HepG2 (cell line): ENCODE results near the gene EPB41L2. TPM values are rescaled to one million over a fixed set of nuclear protein-coding genes. Genes with fewer than 3 reads are reported as not detected.

Experiments used
- EP300 ChIP-seq, 3 experiments: sonication (generic) in 1 of 3; formaldehyde crosslinking in 1 of 3; IDR thresholded peaks; 2 replicates each; pipeline versions ENCODE4 v1.5.1 to v1.6.1; 2011 to 2020; ENCODE audit warnings: low read depth in 2 of 3, low read length in 2 of 3, borderline replicate concordance in 1 of 3, improper control_type of control experiment in 1 of 3, mild to moderate bottlenecking in 1 of 3, missing genetic modification reagents in 1 of 3, moderate library complexity in 1 of 3
- HCFC1 ChIP-seq: fragments of 150-350 bp; IDR thresholded peaks from 2 replicates; pipeline ENCODE4 v1.6.1; 2014; ENCODE audit warnings: low read depth, low read length
- HNF4G ChIP-seq, 2 experiments: sonication (generic) in 1 of 2; formaldehyde crosslinking in 1 of 2; IDR thresholded peaks; 2 replicates each; pipeline versions ENCODE4 v1.4.0 to v1.6.1; 2011 to 2020; ENCODE audit warnings: borderline replicate concordance in 2 of 2, low read depth in 2 of 2, mild to moderate bottlenecking in 2 of 2, low read length in 1 of 2, missing genetic modification reagents in 1 of 2, moderate library complexity in 1 of 2
- IKZF1 ChIP-seq: fragments of 450-650 bp; IDR thresholded peaks from 2 replicates; pipeline ENCODE4 v1.7.1; 2016
- MIER3 ChIP-seq: IDR thresholded peaks from 2 replicates; pipeline ENCODE4 v1.6.1; 2016; ENCODE audit warnings: missing compliant biosample characterization, borderline replicate concordance
- RBAK ChIP-seq: sonication (generic); formaldehyde crosslinking; IDR thresholded peaks from 2 replicates; pipeline ENCODE4 v1.5.1; 2020; ENCODE audit warnings: mild to moderate bottlenecking, missing genetic modification reagents
- RFXAP ChIP-seq: sonication (generic); formaldehyde crosslinking; IDR thresholded peaks from 2 replicates; pipeline ENCODE4 v1.4.0; 2020; ENCODE audit warnings: missing genetic modification reagents, borderline replicate concordance
- RORA ChIP-seq: sonication (generic); formaldehyde crosslinking; IDR thresholded peaks from 2 replicates; pipeline ENCODE4 v1.5.0; 2020; ENCODE audit warnings: mild to moderate bottlenecking, missing genetic modification reagents, moderate library complexity
- SALL2 ChIP-seq: sonication (generic); formaldehyde crosslinking; IDR thresholded peaks from 2 replicates; pipeline ENCODE4 v1.8.1; 2023; ENCODE audit warnings: mild to moderate bottlenecking, missing genetic modification reagents, inconsistent platforms
- SIX4 ChIP-seq: sonication (generic); formaldehyde crosslinking; IDR thresholded peaks from 2 replicates; pipeline ENCODE4 v1.4.0; 2020; ENCODE audit warnings: missing genetic modification reagents
- TARDBP ChIP-seq: sonication (generic); formaldehyde crosslinking; IDR thresholded peaks from 2 replicates; pipeline ENCODE4 v1.8.0; 2022; ENCODE audit warnings: mild to moderate bottlenecking, missing genetic modification reagents
- TP53 ChIP-seq: sonication (generic); formaldehyde crosslinking; conservative IDR thresholded peaks from 2 replicates; pipeline ENCODE4 v1.4.0; 2020; ENCODE audit warnings: missing genetic modification reagents
- WIZ ChIP-seq: sonication (generic); formaldehyde crosslinking; IDR thresholded peaks from 2 replicates; pipeline ENCODE4 v1.5.1; 2020; ENCODE audit warnings: mild to moderate bottlenecking, missing genetic modification reagents
- ZFP36L2 ChIP-seq: sonication (generic); formaldehyde crosslinking; IDR thresholded peaks from 2 replicates; pipeline ENCODE4 v1.4.0; 2020; ENCODE audit warnings: missing genetic modification reagents
- ZFP62 ChIP-seq: sonication (generic); formaldehyde crosslinking; IDR thresholded peaks from 2 replicates; pipeline ENCODE4 v1.4.0; 2020; ENCODE audit warnings: missing genetic modification reagents
- ZNF234 ChIP-seq: sonication (generic); formaldehyde crosslinking; conservative IDR thresholded peaks from 2 replicates; pipeline ENCODE4 v1.5.1; 2020; ENCODE audit warnings: mild to moderate bottlenecking, missing genetic modification reagents
- ZNF282 ChIP-seq: fragments of 450-650 bp; IDR thresholded peaks from 2 replicates; pipeline ENCODE4 v1.6.1; 2018; ENCODE audit not compliant: partially characterized antibody
- ZNF296 ChIP-seq: sonication (generic); formaldehyde crosslinking; conservative IDR thresholded peaks from 2 replicates; pipeline ENCODE4 v1.5.0; 2020; ENCODE audit warnings: mild to moderate bottlenecking, missing genetic modification reagents
- ZNF317 ChIP-seq: sonication (generic); formaldehyde crosslinking; IDR thresholded peaks from 2 replicates; pipeline ENCODE4 v1.5.0; 2020; ENCODE audit warnings: mild to moderate bottlenecking, missing genetic modification reagents
- ZNF883 ChIP-seq: sonication (generic); formaldehyde crosslinking; IDR thresholded peaks from 2 replicates; pipeline ENCODE4 v1.5.1; 2020; ENCODE audit warnings: mild to moderate bottlenecking, missing genetic modification reagents; ENCODE audit errors: not compliant biosample characterization
- polyA plus RNA-seq, 8 experiments: library from polyadenylated mRNA; depleted of rRNA in 3 of 8; stranded (reverse) in 7 of 8; unstranded in 1 of 8; fragments of >200 nt; fragmentation: Illumina TruSeq in 4 of 8; extraction: Trizol in 4 of 8; gene quantifications; 2 replicates each; pipeline versions ENCODE4 v1.2.1 to v1.2.3, GENCODE V29; 2011 to 2016; ENCODE audit warnings: low read depth in 4 of 8, missing spikeins in 1 of 8, mixed read lengths in 1 of 8; ENCODE audit not compliant: insufficient read depth in 1 of 8
- total RNA-seq, 5 experiments: library from RNA; depleted of rRNA; stranded (reverse); fragments of >200 nt; fragmentation: Illumina TruSeq; extraction: Trizol; gene quantifications; 2 replicates each; pipeline ENCODE4 v1.2.3, GENCODE V29; 2016; ENCODE audit warnings: low read depth in 1 of 5
- TF ChIP-seq, protein P1 (sequence below): sonication (generic); formaldehyde crosslinking; IDR thresholded peaks from 2 replicates; pipeline ENCODE4 v1.4.0; 2020; ENCODE audit warnings: mild to moderate bottlenecking, missing genetic modification reagents, borderline replicate concordance
- TF ChIP-seq, protein P2 (sequence below): sonication (generic); formaldehyde crosslinking; IDR thresholded peaks from 2 replicates; pipeline ENCODE4 v1.5.1; 2020; ENCODE audit warnings: mild to moderate bottlenecking, moderate library complexity, missing genetic modification reagents
- TF ChIP-seq, protein P3 (sequence below): IDR thresholded peaks from 2 replicates; pipeline ENCODE4 v1.6.1; 2016

The EPB41L2 gene
- total and polyA plus RNA-seq, 2 of the 13 experiments (the other 11 are each of a cell fraction or from before 2014, with no cell fraction given) = 41.7 to 56.4 TPM

DNA sequence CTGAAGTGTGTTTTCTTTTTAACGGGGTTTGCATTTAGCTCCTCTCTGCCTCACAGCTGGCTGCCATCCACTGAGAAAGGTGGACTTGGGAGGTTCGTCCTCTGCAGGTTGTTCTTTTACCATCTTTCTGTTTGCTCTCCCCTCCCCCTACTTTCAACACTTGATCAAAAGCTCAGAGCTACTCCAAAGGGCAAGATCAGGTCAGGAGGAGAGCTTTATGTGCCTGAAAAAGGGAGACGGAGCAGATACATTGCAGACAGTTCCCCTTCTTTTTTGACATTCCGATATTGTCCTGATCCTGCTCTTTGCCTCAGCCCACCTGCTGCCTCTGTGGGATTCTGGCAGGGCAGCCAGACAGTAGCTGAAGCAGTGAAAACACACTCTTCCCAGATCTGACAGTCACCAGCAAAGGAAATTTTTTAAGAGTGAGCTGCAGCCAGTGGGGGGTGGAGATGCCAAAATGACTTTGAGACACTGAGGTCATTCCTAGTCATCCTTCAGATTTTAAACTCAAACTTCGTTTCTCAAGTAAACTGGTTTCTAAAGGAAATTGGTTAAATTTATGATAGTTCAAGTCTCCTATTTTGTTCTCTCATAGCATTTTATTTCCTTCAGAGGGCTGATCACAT, 209.4 kb downstream of the EPB41L2 start (continued):
- TF ChIP-seq HNF4G (IDR thresholded peaks at IDR 0.05; ENCODE audit: borderline replicate concordance, low read depth, low read length) (peak; percentile 93), HNF4G (CRISPR knock-in tag; IDR thresholded peaks at IDR 0.05; ENCODE audit: borderline replicate concordance, low read depth) (0 out of 2 replicates have a peak, but pooled peaks have one; percentile 35), RORA (CRISPR knock-in tag) (no peak), ZFP36L2 (CRISPR knock-in tag) (no peak), ZNF296 (CRISPR knock-in tag) (no peak), ZFP62 (no peak), ZNF317 (CRISPR knock-in tag) (peak; percentile 62; the same call in 1 of the 2 replicates), IKZF1 (no peak), SALL2 (CRISPR knock-in tag) (peak; percentile 14; the same call in 1 of the 2 replicates), HCFC1 (no peak), EP300 (IDR thresholded peaks at IDR 0.05; ENCODE audit: low read depth in 2 of 2, low read length in 2 of 2) (peak in 1 of 2 experiments; percentile 93; a peak in 2 of 4 replicates), EP300 (CRISPR knock-in tag; IDR thresholded peaks at IDR 0.05; ENCODE audit: borderline replicate concordance) (peak; percentile 66; the same call in 1 of the 2 replicates), TARDBP (CRISPR knock-in tag) (peak; percentile 74; the same call in 1 of the 2 replicates), ZNF282 (no peak), ZNF883 (CRISPR knock-in tag) (no peak), SIX4 (no peak), WIZ (CRISPR knock-in tag) (no peak), ZNF234 (CRISPR knock-in tag) (no peak), MIER3 (peak; percentile 71; the same call in 1 of the 2 replicates), RFXAP (CRISPR knock-in tag) (no peak; the same call in 1 of the 2 replicates), TP53 (no peak), RBAK (CRISPR knock-in tag) (peak; percentile 61; the same call in 1 of the 2 replicates)
- TF ChIP-seq, protein P1, sequence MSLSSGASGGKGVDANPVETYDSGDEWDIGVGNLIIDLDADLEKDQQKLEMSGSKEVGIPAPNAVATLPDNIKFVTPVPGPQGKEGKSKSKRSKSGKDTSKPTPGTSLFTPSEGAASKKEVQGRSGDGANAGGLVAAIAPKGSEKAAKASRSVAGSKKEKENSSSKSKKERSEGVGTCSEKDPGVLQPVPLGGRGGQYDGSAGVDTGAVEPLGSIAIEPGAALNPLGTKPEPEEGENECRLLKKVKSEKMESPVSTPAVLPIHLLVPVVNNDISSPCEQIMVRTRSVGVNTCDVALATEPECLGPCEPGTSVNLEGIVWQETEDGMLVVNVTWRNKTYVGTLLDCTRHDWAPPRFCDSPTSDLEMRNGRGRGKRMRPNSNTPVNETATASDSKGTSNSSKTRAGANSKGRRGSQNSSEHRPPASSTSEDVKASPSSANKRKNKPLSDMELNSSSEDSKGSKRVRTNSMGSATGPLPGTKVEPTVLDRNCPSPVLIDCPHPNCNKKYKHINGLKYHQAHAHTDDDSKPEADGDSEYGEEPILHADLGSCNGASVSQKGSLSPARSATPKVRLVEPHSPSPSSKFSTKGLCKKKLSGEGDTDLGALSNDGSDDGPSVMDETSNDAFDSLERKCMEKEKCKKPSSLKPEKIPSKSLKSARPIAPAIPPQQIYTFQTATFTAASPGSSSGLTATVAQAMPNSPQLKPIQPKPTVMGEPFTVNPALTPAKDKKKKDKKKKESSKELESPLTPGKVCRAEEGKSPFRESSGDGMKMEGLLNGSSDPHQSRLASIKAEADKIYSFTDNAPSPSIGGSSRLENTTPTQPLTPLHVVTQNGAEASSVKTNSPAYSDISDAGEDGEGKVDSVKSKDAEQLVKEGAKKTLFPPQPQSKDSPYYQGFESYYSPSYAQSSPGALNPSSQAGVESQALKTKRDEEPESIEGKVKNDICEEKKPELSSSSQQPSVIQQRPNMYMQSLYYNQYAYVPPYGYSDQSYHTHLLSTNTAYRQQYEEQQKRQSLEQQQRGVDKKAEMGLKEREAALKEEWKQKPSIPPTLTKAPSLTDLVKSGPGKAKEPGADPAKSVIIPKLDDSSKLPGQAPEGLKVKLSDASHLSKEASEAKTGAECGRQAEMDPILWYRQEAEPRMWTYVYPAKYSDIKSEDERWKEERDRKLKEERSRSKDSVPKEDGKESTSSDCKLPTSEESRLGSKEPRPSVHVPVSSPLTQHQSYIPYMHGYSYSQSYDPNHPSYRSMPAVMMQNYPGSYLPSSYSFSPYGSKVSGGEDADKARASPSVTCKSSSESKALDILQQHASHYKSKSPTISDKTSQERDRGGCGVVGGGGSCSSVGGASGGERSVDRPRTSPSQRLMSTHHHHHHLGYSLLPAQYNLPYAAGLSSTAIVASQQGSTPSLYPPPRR (CRISPR knock-in tag) = peak; percentile 88
- TF ChIP-seq, protein P2, sequence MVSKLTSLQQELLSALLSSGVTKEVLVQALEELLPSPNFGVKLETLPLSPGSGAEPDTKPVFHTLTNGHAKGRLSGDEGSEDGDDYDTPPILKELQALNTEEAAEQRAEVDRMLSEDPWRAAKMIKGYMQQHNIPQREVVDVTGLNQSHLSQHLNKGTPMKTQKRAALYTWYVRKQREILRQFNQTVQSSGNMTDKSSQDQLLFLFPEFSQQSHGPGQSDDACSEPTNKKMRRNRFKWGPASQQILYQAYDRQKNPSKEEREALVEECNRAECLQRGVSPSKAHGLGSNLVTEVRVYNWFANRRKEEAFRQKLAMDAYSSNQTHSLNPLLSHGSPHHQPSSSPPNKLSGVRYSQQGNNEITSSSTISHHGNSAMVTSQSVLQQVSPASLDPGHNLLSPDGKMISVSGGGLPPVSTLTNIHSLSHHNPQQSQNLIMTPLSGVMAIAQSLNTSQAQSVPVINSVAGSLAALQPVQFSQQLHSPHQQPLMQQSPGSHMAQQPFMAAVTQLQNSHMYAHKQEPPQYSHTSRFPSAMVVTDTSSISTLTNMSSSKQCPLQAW (CRISPR knock-in tag) = peak; percentile 49
- TF ChIP-seq, protein P3, sequence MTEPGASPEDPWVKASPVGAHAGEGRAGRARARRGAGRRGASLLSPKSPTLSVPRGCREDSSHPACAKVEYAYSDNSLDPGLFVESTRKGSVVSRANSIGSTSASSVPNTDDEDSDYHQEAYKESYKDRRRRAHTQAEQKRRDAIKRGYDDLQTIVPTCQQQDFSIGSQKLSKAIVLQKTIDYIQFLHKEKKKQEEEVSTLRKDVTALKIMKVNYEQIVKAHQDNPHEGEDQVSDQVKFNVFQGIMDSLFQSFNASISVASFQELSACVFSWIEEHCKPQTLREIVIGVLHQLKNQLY (CRISPR knock-in tag) = peak; percentile 61; the same call in 1 of the 2 replicates
